Bronchial epithelial cell (primary cell): ENCODE results near the gene HBP1. TPM values are rescaled to one million over a fixed set of nuclear protein-coding genes. Genes with fewer than 3 reads are reported as not detected.
"Not testable (repeated sequence)": the region's sequence is repeated elsewhere in the genome, so short reads cannot be mapped to it uniquely, and the experiment has no call there.

ENCODE experiments used
- DNase-seq: peaks from one replicate; pipeline ENCODE4 v3.0.0-alpha.2; 2010; ENCODE audit warnings: low read depth
- FAIRE-seq: peaks from 2 replicates; lab custom pipeline; 2011; peaks lifted over from hg19 to GRCh38; lab: Jason Lieb, UNC
- H3K27me3 ChIP-seq: 2 replicates; pipeline ENCODE4 v1.5.1; 2011; ENCODE audit warnings: low read length; ENCODE audit not compliant: control insufficient read depth, insufficient read depth
- H3K36me3 ChIP-seq: 2 replicates; pipeline ENCODE4 v1.5.1; 2011; ENCODE audit warnings: low read length; ENCODE audit not compliant: control insufficient read depth, insufficient read depth
- H3K4me3 ChIP-seq: 2 replicates; pipeline ENCODE4 v1.5.1; 2011; ENCODE audit warnings: mild to moderate bottlenecking, low read depth, low read length, control low read depth
- total RNA-seq: library from RNA; depleted of rRNA; stranded (reverse); fragments of >200 nt; gene quantifications from 2 replicates; pipeline ENCODE4 v1.2.1, GENCODE V29; 2014
- TF ChIP-seq, protein P1 (sequence below): IDR thresholded peaks from 2 replicates; pipeline ENCODE4 v1.5.1; 2011; ENCODE audit warnings: mild to moderate bottlenecking, moderate library complexity, low read length, control low read depth, inconsistent platforms; ENCODE audit not compliant: insufficient read depth, severe bottlenecking

HBP1 gene
- total RNA-seq, 1 donor from 2014 or later = 69.5 TPM

DNA sequence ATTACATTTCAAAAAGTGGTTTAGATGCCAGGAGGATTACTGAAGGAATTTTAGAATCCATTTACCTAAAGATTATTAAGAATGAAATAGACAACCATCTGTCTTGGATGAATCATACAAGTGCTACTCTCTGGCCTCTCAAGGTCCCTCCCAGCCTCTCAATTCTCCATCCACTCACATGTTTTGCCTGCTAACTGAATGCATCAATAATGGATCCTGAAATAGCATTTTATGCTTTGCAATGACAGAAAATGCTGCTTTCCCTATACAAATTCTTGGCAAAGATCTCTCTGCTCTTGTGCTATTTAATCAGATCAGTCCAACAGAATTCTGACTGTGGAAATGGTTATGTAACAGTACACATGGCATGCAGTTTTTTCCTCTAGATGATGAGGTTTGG, 68.1 kb downstream of the HBP1 start:
- no peak for DNase-seq
- Histone ChIP-seq H3K4me3 (no peak overlapping the region), H3K27me3 (no peaks in the 10 kb centered on the region), H3K36me3 (no peaks in the 10 kb centered on the region)
- TF ChIP-seq, protein P1, sequence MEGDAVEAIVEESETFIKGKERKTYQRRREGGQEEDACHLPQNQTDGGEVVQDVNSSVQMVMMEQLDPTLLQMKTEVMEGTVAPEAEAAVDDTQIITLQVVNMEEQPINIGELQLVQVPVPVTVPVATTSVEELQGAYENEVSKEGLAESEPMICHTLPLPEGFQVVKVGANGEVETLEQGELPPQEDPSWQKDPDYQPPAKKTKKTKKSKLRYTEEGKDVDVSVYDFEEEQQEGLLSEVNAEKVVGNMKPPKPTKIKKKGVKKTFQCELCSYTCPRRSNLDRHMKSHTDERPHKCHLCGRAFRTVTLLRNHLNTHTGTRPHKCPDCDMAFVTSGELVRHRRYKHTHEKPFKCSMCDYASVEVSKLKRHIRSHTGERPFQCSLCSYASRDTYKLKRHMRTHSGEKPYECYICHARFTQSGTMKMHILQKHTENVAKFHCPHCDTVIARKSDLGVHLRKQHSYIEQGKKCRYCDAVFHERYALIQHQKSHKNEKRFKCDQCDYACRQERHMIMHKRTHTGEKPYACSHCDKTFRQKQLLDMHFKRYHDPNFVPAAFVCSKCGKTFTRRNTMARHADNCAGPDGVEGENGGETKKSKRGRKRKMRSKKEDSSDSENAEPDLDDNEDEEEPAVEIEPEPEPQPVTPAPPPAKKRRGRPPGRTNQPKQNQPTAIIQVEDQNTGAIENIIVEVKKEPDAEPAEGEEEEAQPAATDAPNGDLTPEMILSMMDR = no peak
- FAIRE-seq = no peak

DNA sequence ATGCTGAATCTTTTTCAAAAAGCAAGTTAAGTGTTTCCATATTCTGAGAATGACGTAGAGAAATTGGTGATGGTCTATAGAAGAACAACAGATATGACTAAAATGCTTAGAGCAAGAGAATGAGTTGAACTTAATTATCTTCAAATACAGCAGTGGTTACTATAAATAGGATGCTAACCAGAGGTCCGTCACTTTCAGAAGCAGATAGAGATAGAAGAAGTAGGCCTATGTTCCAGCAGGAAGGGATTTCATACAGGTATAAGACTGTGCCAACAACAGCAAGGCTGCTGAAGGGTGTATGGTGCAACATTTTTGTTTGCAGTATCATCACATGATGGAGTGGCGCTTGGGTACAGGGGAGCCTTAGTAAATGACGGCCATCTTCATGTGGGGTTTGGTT, 68.6 kb downstream of the HBP1 start:
- Histone ChIP-seq H3K27me3 (no peaks in the 10 kb centered on the region), H3K36me3 (no peaks in the 10 kb centered on the region), H3K4me3 (no peak overlapping the region)
- TF ChIP-seq, protein P1 = no peak
- no peak for DNase-seq
- no peak for FAIRE-seq

DNA sequence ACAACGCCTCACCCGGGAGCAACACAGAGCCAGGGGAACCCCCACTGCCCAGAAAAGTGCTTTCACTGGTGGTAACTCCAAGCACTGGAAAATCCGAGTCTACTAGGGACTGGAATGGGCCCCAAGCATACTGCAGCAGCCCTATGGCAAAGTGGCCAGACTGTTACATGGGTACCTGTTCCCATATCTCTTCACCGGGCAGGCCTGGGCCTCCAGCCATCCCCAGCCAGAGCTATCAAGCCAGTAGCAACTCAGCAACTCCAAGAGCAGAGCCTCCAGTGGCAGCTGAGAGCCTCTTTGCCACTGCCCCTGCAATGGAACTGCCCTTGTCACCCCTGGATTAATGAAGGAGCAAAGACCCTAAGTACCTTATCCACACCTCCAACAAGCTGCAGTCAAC, 73.5 kb downstream of the HBP1 start:
- H3K36me3 ChIP-seq = no peaks in the 10 kb centered on the region
- DNase-seq = no peak
- H3K4me3 ChIP-seq = no peak overlapping the region
- no peaks in the 10 kb centered on the region for H3K27me3 ChIP-seq
- TF ChIP-seq, protein P1 = no peak
- FAIRE-seq = no peak

DNA sequence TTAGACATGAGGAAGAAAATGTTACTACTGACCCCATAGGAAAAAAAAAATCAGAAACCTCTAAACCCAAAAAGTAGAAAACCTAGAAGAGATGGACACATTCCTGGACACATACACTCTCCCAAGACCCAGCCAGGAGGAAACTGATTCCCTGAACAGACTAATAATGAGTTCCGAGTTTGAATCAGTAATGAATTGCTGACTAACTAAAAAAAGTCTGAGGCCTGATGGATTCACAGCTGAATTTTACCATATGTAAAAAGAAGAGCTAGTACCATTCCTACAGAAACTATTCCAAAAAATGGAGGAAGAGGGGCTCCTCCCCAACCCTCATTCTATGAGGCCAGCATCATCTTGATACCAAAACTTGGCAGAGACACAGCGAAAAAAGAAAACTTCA, 75.8 kb downstream of the HBP1 start:
- no peak for DNase-seq
- FAIRE-seq = no peak
- TF ChIP-seq, protein P1 = no peak
- Histone ChIP-seq H3K36me3 (no peaks in the 10 kb centered on the region), H3K4me3 (no peak overlapping the region), H3K27me3 (no peaks in the 10 kb centered on the region)

DNA sequence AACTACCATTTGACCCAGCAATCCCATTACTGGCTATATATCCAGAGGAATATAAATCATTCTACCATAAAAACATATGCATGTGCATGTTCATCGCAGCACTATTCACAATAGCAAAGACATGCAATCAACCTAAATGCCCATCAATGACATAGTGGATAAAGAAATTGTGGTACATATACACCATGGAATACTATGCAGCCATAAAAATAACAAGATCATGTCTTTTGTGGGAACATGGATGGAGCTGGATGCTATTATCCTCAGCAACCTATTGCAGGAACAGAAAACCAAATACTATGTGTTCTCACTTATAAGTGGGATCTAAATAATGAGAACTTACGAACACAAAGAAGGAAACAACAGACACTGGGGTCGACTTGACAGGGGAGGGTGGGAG, 78.0 kb downstream of the HBP1 start:
- not testable (repeated sequence) for H3K36me3 ChIP-seq, FAIRE-seq, DNase-seq, H3K27me3 ChIP-seq, H3K4me3 ChIP-seq

DNA sequence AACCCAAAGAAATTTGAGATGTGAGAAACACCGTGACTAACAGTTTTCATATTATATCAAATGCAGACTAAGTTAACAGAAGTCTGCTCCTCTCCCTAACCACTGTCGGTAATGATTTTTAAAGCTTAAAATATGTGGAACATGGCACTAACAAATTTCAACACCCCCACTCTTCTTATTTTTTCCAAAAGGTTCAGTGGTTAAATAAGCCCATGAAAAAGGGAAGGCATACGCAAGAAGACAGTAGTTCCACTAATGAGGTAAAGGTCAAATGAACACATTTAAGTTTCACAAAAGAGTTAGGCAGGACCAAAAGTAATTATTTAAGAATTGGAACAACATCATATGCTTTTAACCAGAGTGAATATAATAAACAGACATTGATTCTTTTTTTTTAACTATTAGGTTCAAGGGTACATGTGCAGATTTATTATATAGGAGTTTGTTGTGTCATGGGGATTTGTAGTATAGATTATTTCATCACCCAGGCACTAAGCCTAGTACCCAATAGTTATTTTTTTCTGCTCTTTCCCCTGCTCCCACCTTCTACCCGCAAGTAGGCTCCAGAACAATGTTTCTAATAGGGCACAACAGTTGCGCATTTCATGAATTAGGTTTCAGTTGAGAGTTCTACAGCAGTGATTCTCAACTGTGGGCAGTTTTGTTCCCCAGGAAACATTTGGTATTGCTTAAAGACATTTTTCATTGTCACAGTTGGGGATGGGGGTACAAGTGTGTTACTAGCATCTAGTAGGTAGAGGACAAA, 79.9 kb downstream of the HBP1 start:
- Histone ChIP-seq H3K4me3 (no peak overlapping the region), H3K27me3 (no peaks in the 10 kb centered on the region), H3K36me3 (no peaks in the 10 kb centered on the region)
- DNase-seq (no peak), FAIRE-seq (no peak)
- TF ChIP-seq, protein P1 = no peak
